HCT116 (cell line): ENCODE results near the gene TMA7.

ENCODE experiments used
- ATF3 ChIP-seq: IDR thresholded peaks from 2 replicates; pipeline ENCODE4 v1.6.1; 2012
- CEBPB ChIP-seq: IDR thresholded peaks from 2 replicates; pipeline ENCODE4 v1.6.1; 2012; ENCODE audit warnings: low read depth
- CTCF ChIP-seq, 3 experiments: fragments of 200-600 bp in 1 of 3; sonication (generic) in 1 of 3; IDR thresholded peaks in 2 of 3; conservative IDR thresholded peaks in 1 of 3; 2 replicates each; pipeline ENCODE4 v1.5.1; 2012 to 2017; ENCODE audit warnings: low read depth in 2 of 3, low read length in 2 of 3, antibody characterized with exemption in 1 of 3, borderline replicate concordance in 1 of 3, control low read depth in 1 of 3, mild to moderate bottlenecking in 1 of 3, mixed read lengths in 1 of 3, mixed run types in 1 of 3, moderate library complexity in 1 of 3; ENCODE audit not compliant: insufficient read depth in 1 of 3
- EGR1 ChIP-seq: IDR thresholded peaks from 2 replicates; pipeline ENCODE4 v1.6.1; 2012; ENCODE audit warnings: low read depth
- EZH2 ChIP-seq: fragments of 200-600 bp; sonication (generic); IDR thresholded peaks from 2 replicates; pipeline ENCODE4 v1.6.1; 2017; ENCODE audit warnings: antibody characterized with exemption, mixed run types
- EZH2phosphoT487 ChIP-seq: fragments of 200-600 bp; IDR thresholded peaks from 2 replicates; pipeline ENCODE4 v1.6.1; 2018; ENCODE audit warnings: antibody characterized with exemption, borderline replicate concordance
- JUND ChIP-seq: IDR thresholded peaks from 2 replicates; pipeline ENCODE4 v1.6.1; 2012
- POLR2A ChIP-seq: IDR thresholded peaks from 2 replicates; pipeline ENCODE4 v1.7.0; 2011; ENCODE audit warnings: borderline replicate concordance; ENCODE audit not compliant: insufficient read depth, insufficient read length; ENCODE audit errors: extremely low read depth
- POLR2AphosphoS5 ChIP-seq: IDR thresholded peaks from 2 replicates; pipeline ENCODE4 v1.6.1; 2011; ENCODE audit warnings: mild to moderate bottlenecking, low read depth, low read length, moderate library complexity
- RAD21 ChIP-seq: IDR thresholded peaks from 2 replicates; pipeline ENCODE4 v1.6.1; 2012; ENCODE audit warnings: low read depth, mild to moderate bottlenecking
- REST ChIP-seq: IDR thresholded peaks from 2 replicates; pipeline ENCODE4 v1.6.1; 2012; ENCODE audit warnings: low read depth
- SIN3A ChIP-seq: IDR thresholded peaks from 2 replicates; pipeline ENCODE4 v1.6.1; 2012; ENCODE audit warnings: low read depth
- YY1 ChIP-seq: IDR thresholded peaks from 2 replicates; pipeline ENCODE4 v1.6.1; 2011; ENCODE audit warnings: low read length, low read depth, moderate library complexity, mild to moderate bottlenecking; ENCODE audit not compliant: insufficient replicate concordance; ENCODE audit errors: extremely low read depth
- TF ChIP-seq, protein P1 (sequence below): IDR thresholded peaks from 2 replicates; pipeline ENCODE4 v1.6.1; 2012

DNA sequence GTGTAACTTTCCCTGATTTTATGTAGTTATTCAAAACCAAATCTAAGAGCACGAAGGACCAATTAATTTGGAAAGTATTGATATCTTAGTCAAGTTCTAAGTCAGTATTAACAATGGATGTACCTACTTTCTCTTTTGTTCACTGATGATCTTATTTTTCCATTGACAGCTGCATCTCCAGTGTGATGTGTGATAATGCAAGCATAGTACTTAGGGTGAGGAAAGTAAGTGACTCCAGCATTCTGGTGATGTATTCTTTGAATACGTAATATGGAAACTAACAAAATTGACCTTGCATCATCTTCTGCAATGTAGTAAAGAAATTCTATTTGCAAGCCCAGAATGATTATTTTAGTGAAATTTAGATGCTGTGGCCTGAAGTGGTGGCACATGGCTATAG, 45.7 kb upstream of the TMA7 start:
- TF ChIP-seq, protein P1, sequence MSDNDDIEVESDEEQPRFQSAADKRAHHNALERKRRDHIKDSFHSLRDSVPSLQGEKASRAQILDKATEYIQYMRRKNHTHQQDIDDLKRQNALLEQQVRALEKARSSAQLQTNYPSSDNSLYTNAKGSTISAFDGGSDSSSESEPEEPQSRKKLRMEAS, result no peak
- no peak for TF ChIP-seq POLR2AphosphoS5
- no peak for TF ChIP-seq CTCF (IDR thresholded peaks at IDR 0.05 in 2 of 3, conservative IDR thresholded peaks at IDR 0.05 in 1 of 3; ENCODE audit: borderline replicate concordance in 1 of 3, insufficient read depth in 1 of 3, low read depth in 2 of 3, low read length in 2 of 3)
- no peak for TF ChIP-seq EZH2phosphoT487
- no peak for TF ChIP-seq REST
- no peak for TF ChIP-seq POLR2A
- no peak for TF ChIP-seq SIN3A
- TF ChIP-seq EZH2, result no peak
- TF ChIP-seq CEBPB, result no peak
- no peak for TF ChIP-seq EGR1
- no peak for TF ChIP-seq ATF3
- TF ChIP-seq JUND, result no peak
- no peak for TF ChIP-seq YY1
- TF ChIP-seq RAD21, result no peak
